Measurements from ENCODE around the gene LMO1.
A peak's percentile ranks its signal among the peaks of the same experiment; 100 is the strongest.

GRCh38 chr11:8225589-8226036, 38.1 kb downstream of the LMO1 start:
- TF ChIP-seq CTCF (IDR thresholded peaks at IDR 0.05): peak in 6 of 7 experiments; percentile 60 to 93 (median 88)
- TF ChIP-seq EP300 (IDR thresholded peaks at IDR 0.05): no peak
- no peak for TF ChIP-seq POLR2A (IDR thresholded peaks at IDR 0.05)
